Measurements from ENCODE around the gene SCGN.

Gene SCGN

DNA sequence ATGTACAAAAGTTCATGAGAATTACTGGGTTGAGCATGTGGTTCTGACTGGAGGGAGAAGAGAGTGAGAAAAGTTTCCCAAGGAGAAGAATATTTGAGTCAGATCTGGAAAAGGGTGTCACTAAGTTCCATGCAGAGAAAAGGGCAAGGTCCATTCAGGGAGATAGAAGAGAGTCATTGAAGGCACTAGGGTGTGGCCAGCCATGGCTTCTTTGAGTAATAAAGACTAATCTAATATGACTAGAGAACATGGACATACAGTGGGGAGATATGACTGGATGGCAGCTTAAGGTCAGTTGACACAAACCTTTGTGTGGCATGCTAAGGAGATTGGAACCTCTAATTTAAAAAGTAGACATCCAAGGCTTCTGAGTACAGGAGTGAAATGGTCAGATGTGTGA lies 91.9 kb downstream of the SCGN start:
- Histone ChIP-seq H3K4me2 (ENCODE audit: insufficient read depth, low read length) (no peak overlapping the region), H3K9me3 (ENCODE audit: insufficient read depth, low read length, severe bottlenecking) (no peaks in the 10 kb centered on the region), H4K20me1 (ENCODE audit: insufficient read depth, low read length) (no peaks in the 10 kb centered on the region), H3K79me2 (ENCODE audit: insufficient read depth, low read length) (no peaks in the 10 kb centered on the region), H3K27ac (ENCODE audit: low read length) (no peak overlapping the region), H3K4me3 (ENCODE audit: low read depth in 1 of 2, low read length in 2 of 2) (no peak overlapping the region), H3K27me3 (ENCODE audit: insufficient read depth, low read length, poor library complexity) (peaks cover 5% of the 10 kb centered on the region), H3K9ac (ENCODE audit: low read depth, low read length) (no peak overlapping the region), H3K4me1 (ENCODE audit: insufficient read depth, low read length) (no peaks in the 10 kb centered on the region), H3K36me3 (ENCODE audit: insufficient read depth, low read length) (no peaks in the 10 kb centered on the region), H2AFZ (ENCODE audit: low read depth, low read length) (no peak overlapping the region)
- DNase-seq (no peak), ATAC-seq (ENCODE audit: insufficient read depth, low read depth) (no peak)
- TF ChIP-seq EZH2 (IDR thresholded peaks at IDR 0.05; ENCODE audit: borderline replicate concordance, low read depth, low read length, severe bottlenecking): no peak
- TF ChIP-seq, protein P1, sequence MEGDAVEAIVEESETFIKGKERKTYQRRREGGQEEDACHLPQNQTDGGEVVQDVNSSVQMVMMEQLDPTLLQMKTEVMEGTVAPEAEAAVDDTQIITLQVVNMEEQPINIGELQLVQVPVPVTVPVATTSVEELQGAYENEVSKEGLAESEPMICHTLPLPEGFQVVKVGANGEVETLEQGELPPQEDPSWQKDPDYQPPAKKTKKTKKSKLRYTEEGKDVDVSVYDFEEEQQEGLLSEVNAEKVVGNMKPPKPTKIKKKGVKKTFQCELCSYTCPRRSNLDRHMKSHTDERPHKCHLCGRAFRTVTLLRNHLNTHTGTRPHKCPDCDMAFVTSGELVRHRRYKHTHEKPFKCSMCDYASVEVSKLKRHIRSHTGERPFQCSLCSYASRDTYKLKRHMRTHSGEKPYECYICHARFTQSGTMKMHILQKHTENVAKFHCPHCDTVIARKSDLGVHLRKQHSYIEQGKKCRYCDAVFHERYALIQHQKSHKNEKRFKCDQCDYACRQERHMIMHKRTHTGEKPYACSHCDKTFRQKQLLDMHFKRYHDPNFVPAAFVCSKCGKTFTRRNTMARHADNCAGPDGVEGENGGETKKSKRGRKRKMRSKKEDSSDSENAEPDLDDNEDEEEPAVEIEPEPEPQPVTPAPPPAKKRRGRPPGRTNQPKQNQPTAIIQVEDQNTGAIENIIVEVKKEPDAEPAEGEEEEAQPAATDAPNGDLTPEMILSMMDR (IDR thresholded peaks at IDR 0.05; ENCODE audit: borderline replicate concordance, extremely low read depth, low read length, poor library complexity, severe bottlenecking): no peak

DNA sequence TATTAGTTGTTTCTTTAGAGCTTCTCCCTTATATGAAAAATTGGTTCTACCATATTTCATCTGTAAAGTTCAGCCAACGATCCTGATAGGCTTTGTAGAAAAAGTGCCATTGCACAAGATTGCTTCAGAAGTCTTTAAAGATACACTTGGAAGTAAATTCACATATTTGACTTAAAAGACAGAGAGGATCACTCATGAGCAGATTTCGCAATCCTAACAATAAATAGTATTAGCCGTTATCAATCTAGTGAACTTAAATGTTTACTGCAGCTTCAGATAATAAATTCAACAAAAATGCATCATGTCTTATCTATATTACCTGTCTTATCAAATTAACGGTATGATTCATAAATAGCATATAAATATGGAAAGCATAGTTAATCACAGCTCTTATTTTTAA lies 93.8 kb downstream of the SCGN start:
- no peak for TF ChIP-seq EZH2 (IDR thresholded peaks at IDR 0.05; ENCODE audit: borderline replicate concordance, low read depth, low read length, severe bottlenecking)
- TF ChIP-seq, protein P1 (IDR thresholded peaks at IDR 0.05; ENCODE audit: borderline replicate concordance, extremely low read depth, low read length, poor library complexity, severe bottlenecking): no peak

DNA sequence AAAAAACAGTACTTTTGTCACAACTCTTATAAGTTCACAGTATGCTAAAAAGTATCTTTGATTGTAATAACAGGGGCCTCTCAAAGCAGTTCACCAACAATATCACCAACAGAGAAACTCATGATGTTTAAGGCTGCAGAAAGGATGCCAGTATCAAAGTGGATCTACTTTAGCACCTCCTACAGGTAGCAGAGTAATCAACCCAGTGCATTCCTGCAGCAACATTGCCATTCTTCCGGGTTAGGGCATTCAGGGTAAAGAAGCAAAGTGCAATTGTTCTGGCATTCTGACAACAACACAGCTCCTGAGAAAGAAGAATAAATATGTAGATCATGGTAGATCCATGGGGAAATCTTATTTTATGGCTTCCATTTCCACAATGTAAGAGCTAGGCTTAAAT lies 95.0 kb downstream of the SCGN start:
- Histone ChIP-seq H3K9ac (ENCODE audit: low read depth, low read length) (no peak overlapping the region), H3K9me3 (ENCODE audit: insufficient read depth, low read length, severe bottlenecking) (no peaks in the 10 kb centered on the region), H4K20me1 (ENCODE audit: insufficient read depth, low read length) (no peaks in the 10 kb centered on the region), H2AFZ (ENCODE audit: low read depth, low read length) (no peak overlapping the region), H3K27ac (ENCODE audit: low read length) (no peak overlapping the region), H3K4me2 (ENCODE audit: insufficient read depth, low read length) (no peak overlapping the region), H3K4me1 (ENCODE audit: insufficient read depth, low read length) (no peaks in the 10 kb centered on the region), H3K4me3 (ENCODE audit: low read depth in 1 of 2, low read length in 2 of 2) (no peak overlapping the region), H3K79me2 (ENCODE audit: insufficient read depth, low read length) (no peaks in the 10 kb centered on the region), H3K36me3 (ENCODE audit: insufficient read depth, low read length) (no peaks in the 10 kb centered on the region), H3K27me3 (ENCODE audit: insufficient read depth, low read length, poor library complexity) (peaks cover 5% of the 10 kb centered on the region)
- ATAC-seq (ENCODE audit: insufficient read depth, low read depth): no peak
- TF ChIP-seq, protein P1 (IDR thresholded peaks at IDR 0.05; ENCODE audit: borderline replicate concordance, extremely low read depth, low read length, poor library complexity, severe bottlenecking): peak; percentile 7
- TF ChIP-seq EZH2 (IDR thresholded peaks at IDR 0.05; ENCODE audit: borderline replicate concordance, low read depth, low read length, severe bottlenecking): no peak
- DNase-seq: no peak

More for the DNA sequence above, 93.8 kb downstream of the SCGN start:
- H3K4me1 ChIP-seq (ENCODE audit: insufficient read depth, low read length): no peaks in the 10 kb centered on the region
- ATAC-seq (ENCODE audit: insufficient read depth, low read depth) (no peak), DNase-seq (no peak)
- H3K79me2 ChIP-seq (ENCODE audit: insufficient read depth, low read length): no peaks in the 10 kb centered on the region
- H3K9ac ChIP-seq (ENCODE audit: low read depth, low read length): no peak overlapping the region
- no peak overlapping the region for H3K27ac ChIP-seq (ENCODE audit: low read length)
- no peak overlapping the region for H2AFZ ChIP-seq (ENCODE audit: low read depth, low read length)
- H3K27me3 ChIP-seq (ENCODE audit: insufficient read depth, low read length, poor library complexity): peaks cover 5% of the 10 kb centered on the region
- no peak overlapping the region for H3K4me2 ChIP-seq (ENCODE audit: insufficient read depth, low read length)
- no peak overlapping the region for H3K4me3 ChIP-seq (ENCODE audit: low read depth in 1 of 2, low read length in 2 of 2)
- no peaks in the 10 kb centered on the region for H3K36me3 ChIP-seq (ENCODE audit: insufficient read depth, low read length)
- H4K20me1 ChIP-seq (ENCODE audit: insufficient read depth, low read length): no peaks in the 10 kb centered on the region
- no peaks in the 10 kb centered on the region for H3K9me3 ChIP-seq (ENCODE audit: insufficient read depth, low read length, severe bottlenecking)

DNA sequence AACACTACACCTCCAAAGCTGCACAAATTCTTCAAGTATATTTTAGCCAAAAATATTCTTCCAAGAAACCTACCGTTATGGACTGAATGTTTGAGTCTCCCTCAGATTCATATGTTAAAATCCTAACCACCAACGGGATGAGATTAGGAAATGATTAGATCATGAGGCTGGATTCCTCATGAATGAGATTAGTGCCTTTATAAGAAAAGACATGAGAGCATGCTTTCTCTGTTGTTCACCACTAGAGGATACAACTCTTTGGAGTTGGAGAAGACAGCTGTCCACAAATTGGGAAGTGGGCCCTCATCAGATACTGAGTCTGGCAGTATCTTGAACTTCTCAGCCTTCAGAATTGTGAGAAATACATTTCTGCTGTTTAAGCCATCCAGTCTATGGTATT lies 95.5 kb downstream of the SCGN start:
- no peak overlapping the region for H2AFZ ChIP-seq (ENCODE audit: low read depth, low read length)
- H3K9me3 ChIP-seq (ENCODE audit: insufficient read depth, low read length, severe bottlenecking): no peaks in the 10 kb centered on the region
- no peaks in the 10 kb centered on the region for H3K79me2 ChIP-seq (ENCODE audit: insufficient read depth, low read length)
- no peaks in the 10 kb centered on the region for H4K20me1 ChIP-seq (ENCODE audit: insufficient read depth, low read length)
- peaks cover 4% of the 10 kb centered on the region for H3K27me3 ChIP-seq (ENCODE audit: insufficient read depth, low read length, poor library complexity)
- no peaks in the 10 kb centered on the region for H3K4me1 ChIP-seq (ENCODE audit: insufficient read depth, low read length)
- H3K4me3 ChIP-seq (ENCODE audit: low read depth in 1 of 2, low read length in 2 of 2): no peak overlapping the region
- no peak overlapping the region for H3K9ac ChIP-seq (ENCODE audit: low read depth, low read length)
- no peak overlapping the region for H3K27ac ChIP-seq (ENCODE audit: low read length)
- TF ChIP-seq EZH2 (IDR thresholded peaks at IDR 0.05; ENCODE audit: borderline replicate concordance, low read depth, low read length, severe bottlenecking): no peak
- TF ChIP-seq, protein P1 (IDR thresholded peaks at IDR 0.05; ENCODE audit: borderline replicate concordance, extremely low read depth, low read length, poor library complexity, severe bottlenecking): no peak
- ATAC-seq (ENCODE audit: insufficient read depth, low read depth): no peak
- H3K4me2 ChIP-seq (ENCODE audit: insufficient read depth, low read length): no peak overlapping the region
- H3K36me3 ChIP-seq (ENCODE audit: insufficient read depth, low read length): no peaks in the 10 kb centered on the region
- DNase-seq: no peak

All from DND-41 (cell line).